Adipocyte (in vitro differentiated cells): ENCODE data around the gene NELL1.

ENCODE experiments used
- DNase-seq: peaks from one replicate; pipeline ENCODE4 v3.0.0-alpha.2; 2015; ENCODE audit warnings: low read depth
- H3K27me3 ChIP-seq: replicated peaks from 2 replicates; pipeline ENCODE4 v1.7.0; 2013; ENCODE audit warnings: mild to moderate bottlenecking, low read length, moderate library complexity; ENCODE audit not compliant: control insufficient read depth, insufficient read depth
- H3K36me3 ChIP-seq: 2 replicates; pipeline ENCODE4 v1.7.0; 2013; ENCODE audit warnings: low read length, mild to moderate bottlenecking, moderate library complexity; ENCODE audit not compliant: control insufficient read depth, insufficient read depth, severe bottlenecking
- H3K4me1 ChIP-seq: 2 replicates; pipeline ENCODE4 v1.7.0; 2013; ENCODE audit warnings: mild to moderate bottlenecking, low read length, moderate library complexity; ENCODE audit not compliant: control insufficient read depth, insufficient read depth
- H3K4me3 ChIP-seq: 2 replicates; pipeline ENCODE4 v1.7.0; 2013; ENCODE audit warnings: mild to moderate bottlenecking, low read length, moderate library complexity
- H3K9ac ChIP-seq: 2 replicates; pipeline ENCODE4 v1.7.0; 2013; ENCODE audit warnings: mild to moderate bottlenecking, low read length, moderate library complexity
- H3K9me3 ChIP-seq: 2 replicates; pipeline ENCODE4 v1.7.0; 2013; ENCODE audit warnings: mild to moderate bottlenecking, low read length, moderate library complexity; ENCODE audit not compliant: control insufficient read depth

The NELL1 gene

DNA sequence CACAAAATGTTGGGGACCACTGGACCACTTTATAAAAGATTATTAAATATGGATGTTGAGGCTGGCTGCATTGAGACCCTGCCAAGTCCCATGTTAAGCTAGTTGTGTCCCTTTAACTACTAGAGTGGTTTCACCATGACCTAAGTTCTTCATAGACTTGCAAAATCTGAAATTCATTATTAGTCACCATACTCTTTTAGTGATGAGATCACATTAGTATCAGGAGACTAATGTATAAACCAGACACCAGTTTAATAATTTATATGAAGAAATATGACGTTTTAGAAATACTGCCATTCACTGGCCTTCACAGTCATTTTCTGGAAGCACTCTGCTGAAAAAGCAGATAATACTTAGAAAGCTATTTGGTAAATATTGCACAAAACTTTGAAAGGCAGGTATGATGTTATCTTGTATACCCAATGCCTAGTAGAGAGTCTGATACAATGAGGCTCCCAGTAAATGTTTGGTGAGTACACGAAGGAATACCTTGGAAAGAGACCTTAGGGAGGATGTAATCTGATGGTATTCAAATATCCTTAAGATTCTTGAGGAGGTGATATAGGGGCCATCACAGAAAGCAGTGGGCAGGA, 795.3 kb downstream of the NELL1 start:
- no peak for DNase-seq
- no peaks in the 10 kb centered on the region for H3K4me1 ChIP-seq
- H3K27me3 ChIP-seq = no peaks in the 10 kb centered on the region
- H3K4me3 ChIP-seq = no peak overlapping the region
- no peak overlapping the region for H3K9ac ChIP-seq
- H3K9me3 ChIP-seq = no peaks in the 10 kb centered on the region
- no peaks in the 10 kb centered on the region for H3K36me3 ChIP-seq

DNA sequence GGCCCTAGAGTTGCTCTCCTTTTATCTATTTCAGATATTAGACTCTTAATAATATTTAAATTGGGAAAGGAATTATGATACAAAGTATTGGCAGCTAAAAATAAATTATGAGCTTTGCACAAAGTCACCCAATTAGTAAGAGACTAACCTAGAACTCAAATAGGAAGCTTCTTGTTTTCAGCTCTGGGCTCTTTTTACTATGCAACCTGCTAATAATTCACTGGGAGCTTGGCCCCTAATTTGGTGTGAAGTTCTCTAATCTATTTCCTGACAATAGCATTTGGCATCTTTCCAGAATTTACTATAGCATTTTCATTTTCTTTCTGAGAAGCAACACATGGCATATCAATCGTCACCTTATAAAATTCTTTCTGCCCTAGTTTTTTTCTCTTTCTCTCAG, 795.8 kb downstream of the NELL1 start:
- no peaks in the 10 kb centered on the region for H3K9me3 ChIP-seq
- H3K36me3 ChIP-seq = no peaks in the 10 kb centered on the region
- DNase-seq = no peak

DNA sequence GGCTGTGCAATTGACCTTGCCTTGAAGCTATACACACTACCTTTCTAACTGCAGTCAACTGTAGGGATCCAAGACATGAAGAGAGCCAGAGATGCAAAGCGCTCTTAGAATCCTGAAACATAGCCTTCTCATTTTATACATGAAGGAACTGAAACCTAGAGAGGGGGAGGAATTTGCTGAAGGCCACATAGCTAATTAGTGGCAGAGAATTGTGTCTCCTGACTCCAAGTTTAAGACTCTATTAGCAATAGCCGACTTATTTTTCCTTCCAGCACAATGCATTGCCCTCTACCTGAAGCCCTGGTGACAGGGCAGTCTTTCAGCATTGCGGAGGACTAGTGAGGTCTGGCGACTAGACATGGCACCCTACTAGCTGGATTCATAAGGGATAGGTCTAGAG, 796.5 kb downstream of the NELL1 start:
- no peak overlapping the region for H3K4me3 ChIP-seq
- H3K36me3 ChIP-seq = no peaks in the 10 kb centered on the region
- H3K4me1 ChIP-seq = no peaks in the 10 kb centered on the region
- no peaks in the 10 kb centered on the region for H3K9me3 ChIP-seq
- no peak overlapping the region for H3K9ac ChIP-seq
- no peak for DNase-seq
- no peaks in the 10 kb centered on the region for H3K27me3 ChIP-seq

More for the DNA sequence above, 795.8 kb downstream of the NELL1 start:
- Histone ChIP-seq H3K27me3 (no peaks in the 10 kb centered on the region), H3K9ac (no peak overlapping the region), H3K4me3 (no peak overlapping the region), H3K4me1 (no peaks in the 10 kb centered on the region)

DNA sequence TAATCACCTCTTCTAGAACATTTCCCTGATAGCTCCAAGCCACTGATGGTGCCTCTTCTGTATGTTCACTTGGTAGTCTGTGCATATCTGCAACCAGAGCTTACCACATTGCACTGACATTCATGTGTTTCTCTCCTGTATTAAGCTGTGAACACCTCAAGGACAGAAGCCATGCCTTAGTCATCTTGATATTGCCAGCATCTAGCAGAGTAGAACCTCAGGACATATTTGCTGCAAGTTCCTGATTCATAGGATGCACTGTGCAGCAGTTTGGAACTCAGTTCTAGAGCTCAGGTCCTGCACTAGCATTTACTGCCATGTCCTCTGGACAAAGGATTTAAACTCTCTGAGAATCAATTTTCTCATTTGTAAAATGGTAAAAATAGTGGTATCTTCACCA, 801.1 kb downstream of the NELL1 start:
- H3K9ac ChIP-seq = no peak overlapping the region
- H3K9me3 ChIP-seq = no peaks in the 10 kb centered on the region
- no peak for DNase-seq
- H3K4me1 ChIP-seq = no peaks in the 10 kb centered on the region
- no peaks in the 10 kb centered on the region for H3K36me3 ChIP-seq
- no peaks in the 10 kb centered on the region for H3K27me3 ChIP-seq
- no peak overlapping the region for H3K4me3 ChIP-seq

DNA sequence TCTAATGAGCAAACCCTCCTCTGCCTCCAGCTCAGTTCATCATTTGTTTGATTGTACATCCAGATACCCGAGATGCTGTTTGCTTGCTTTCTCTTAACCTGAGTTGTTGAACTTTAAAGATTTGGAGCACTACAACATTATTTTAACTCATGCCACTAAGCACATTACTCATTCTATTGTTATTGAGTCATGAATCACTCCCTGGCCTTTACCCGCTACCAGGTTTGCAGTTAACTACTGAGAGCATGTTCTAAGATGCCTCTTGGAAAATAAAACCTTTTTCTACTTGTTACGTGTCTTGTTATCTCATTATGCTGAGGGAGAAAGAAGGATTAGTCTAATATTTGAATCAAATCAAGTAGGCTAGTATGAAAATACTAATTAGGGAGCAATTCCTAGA, 802.9 kb downstream of the NELL1 start:
- H3K9ac ChIP-seq = no peak overlapping the region
- H3K4me1 ChIP-seq = no peaks in the 10 kb centered on the region
- DNase-seq = no peak
- no peak overlapping the region for H3K4me3 ChIP-seq
- H3K36me3 ChIP-seq = no peaks in the 10 kb centered on the region
- no peaks in the 10 kb centered on the region for H3K27me3 ChIP-seq
- no peaks in the 10 kb centered on the region for H3K9me3 ChIP-seq

DNA sequence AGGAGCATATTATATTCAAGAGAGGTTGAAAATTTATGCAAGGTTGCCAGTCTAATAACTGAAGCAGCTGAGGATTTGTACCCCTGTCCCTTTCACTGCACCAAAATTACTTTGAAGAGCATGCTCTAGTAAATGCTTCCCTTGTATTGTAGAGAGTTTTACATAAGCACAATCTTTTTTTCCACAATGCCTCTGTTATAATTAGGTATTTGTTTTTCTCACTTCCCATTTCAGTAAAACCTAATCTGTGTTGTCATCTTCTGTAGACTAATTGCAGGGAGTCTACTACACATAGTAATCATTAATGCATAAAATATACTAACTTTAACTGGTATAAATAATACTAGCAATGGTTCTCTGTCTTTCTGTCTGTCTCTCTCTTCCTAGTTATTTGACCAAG, 805.1 kb downstream of the NELL1 start:
- H3K4me3 ChIP-seq = no peak overlapping the region
- no peaks in the 10 kb centered on the region for H3K4me1 ChIP-seq
- no peaks in the 10 kb centered on the region for H3K36me3 ChIP-seq
- H3K9ac ChIP-seq = no peak overlapping the region
- DNase-seq = no peak
- no peaks in the 10 kb centered on the region for H3K9me3 ChIP-seq
- no peaks in the 10 kb centered on the region for H3K27me3 ChIP-seq

DNA sequence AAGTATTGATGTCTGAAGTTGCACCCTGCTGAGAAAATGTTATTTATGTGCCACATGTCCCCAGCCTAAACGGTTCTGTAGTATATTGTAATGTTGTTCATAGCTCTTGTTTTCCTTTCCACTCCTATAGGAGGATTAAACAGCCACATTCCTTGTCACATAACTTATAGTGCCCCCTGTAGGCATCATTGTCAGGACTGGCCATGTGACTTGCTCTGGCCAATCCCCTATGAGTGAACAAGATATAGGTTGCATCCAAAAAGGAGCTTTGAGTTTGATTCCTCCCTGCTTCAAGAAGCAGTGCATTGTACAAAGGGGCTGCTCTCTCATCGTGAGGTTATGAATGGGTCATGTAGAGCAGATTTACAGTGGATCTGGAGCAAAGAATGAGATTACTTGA, 805.9 kb downstream of the NELL1 start:
- H3K36me3 ChIP-seq = no peaks in the 10 kb centered on the region
- H3K4me1 ChIP-seq = no peaks in the 10 kb centered on the region
- no peaks in the 10 kb centered on the region for H3K27me3 ChIP-seq
- H3K9me3 ChIP-seq = no peaks in the 10 kb centered on the region
- no peak overlapping the region for H3K4me3 ChIP-seq
- no peak for DNase-seq
- H3K9ac ChIP-seq = no peak overlapping the region

DNA sequence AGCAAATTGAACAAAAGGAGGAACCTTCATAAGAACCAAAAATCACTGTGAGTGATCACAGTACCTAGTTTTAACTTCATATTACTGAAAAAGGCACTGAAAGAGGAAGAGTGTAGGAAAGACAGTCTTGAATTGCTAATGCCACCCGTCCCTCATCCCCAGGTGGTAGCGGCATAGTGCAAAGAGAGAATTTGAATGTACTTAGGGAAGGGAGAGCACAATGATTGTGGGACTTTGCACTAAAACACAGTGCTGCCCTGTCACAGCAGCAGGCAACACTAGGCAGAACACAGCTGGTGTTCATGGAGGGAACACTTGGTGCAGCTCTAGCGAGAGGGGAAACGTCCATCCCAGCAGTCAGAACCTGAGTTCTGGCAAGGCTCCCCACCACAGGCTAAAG, 807.2 kb downstream of the NELL1 start:
- peaks cover 3% of the 10 kb centered on the region for H3K27me3 ChIP-seq
- no peaks in the 10 kb centered on the region for H3K9me3 ChIP-seq
- no peak for DNase-seq
- no peaks in the 10 kb centered on the region for H3K36me3 ChIP-seq
- H3K9ac ChIP-seq = no peak overlapping the region
- no peaks in the 10 kb centered on the region for H3K4me1 ChIP-seq
- no peak overlapping the region for H3K4me3 ChIP-seq

DNA sequence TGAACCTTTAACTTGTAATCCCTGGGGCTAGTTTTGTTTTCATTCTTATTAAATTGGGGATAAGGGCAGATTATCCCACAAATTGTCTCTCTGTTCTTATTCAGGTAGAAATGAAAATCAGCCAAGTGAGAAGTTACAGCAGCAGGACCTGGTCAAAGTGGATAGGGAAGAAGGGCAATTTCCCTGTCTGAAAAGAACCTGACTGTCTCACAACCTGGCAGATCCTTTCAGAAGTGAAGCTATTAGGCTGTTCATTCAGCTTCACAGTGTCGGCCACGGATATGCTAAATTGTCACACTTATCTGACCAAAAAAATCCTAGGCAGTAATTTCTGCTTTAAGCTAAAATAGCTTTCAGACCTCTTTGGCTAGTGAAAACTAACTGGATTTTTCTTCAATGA, 810.9 kb downstream of the NELL1 start:
- Histone ChIP-seq H3K4me1 (no peaks in the 10 kb centered on the region), H3K4me3 (no peak overlapping the region), H3K9me3 (no peaks in the 10 kb centered on the region), H3K36me3 (no peaks in the 10 kb centered on the region), H3K27me3 (peaks cover 3% of the 10 kb centered on the region), H3K9ac (no peak overlapping the region)
- DNase-seq = no peak

DNA sequence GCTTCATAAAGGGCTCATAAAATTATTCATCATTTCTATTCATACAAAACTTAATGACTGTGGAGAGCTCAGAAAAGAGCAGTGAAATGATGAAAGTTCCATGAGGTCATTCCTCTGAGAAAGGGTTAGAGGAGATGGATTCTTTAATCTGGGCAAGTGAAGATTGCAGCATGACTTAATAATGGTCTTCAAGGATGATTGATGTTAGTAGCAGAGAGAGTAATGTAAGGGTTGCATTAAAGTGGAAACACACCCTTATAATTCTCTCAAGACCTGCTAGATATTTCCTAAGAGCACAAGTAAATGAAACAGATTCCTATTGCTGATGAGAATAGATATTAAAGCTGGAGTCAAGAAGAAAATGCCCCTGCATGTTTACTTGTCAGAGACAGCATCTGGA, 811.9 kb downstream of the NELL1 start:
- Histone ChIP-seq H3K36me3 (no peaks in the 10 kb centered on the region), H3K4me3 (no peak overlapping the region)
- no peak for DNase-seq

DNA sequence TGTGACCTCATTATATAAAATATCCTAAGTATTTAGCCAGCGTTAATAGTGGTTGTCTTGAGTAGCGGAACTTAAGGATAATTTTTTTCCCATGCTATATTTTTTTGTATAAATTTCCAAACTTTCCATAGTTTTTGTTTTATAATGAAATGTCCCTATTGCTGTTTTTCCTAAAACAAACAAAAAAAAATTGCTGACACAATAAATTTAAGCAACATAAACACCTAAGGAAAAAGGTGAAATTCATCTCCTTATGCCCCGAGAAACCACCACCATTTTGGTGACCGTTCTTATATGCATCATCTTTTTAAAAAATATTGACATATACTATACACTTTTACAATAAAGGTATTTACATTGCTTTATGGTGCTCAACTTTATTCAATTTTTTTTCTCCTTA, 814.7 kb downstream of the NELL1 start:
- H3K9me3 ChIP-seq = no peaks in the 10 kb centered on the region
- no peak overlapping the region for H3K4me3 ChIP-seq
- no peaks in the 10 kb centered on the region for H3K4me1 ChIP-seq
- H3K27me3 ChIP-seq = peaks cover 3% of the 10 kb centered on the region
- no peak for DNase-seq
- H3K9ac ChIP-seq = no peak overlapping the region
- no peaks in the 10 kb centered on the region for H3K36me3 ChIP-seq

More for the DNA sequence above, 811.9 kb downstream of the NELL1 start:
- Histone ChIP-seq H3K9me3 (no peaks in the 10 kb centered on the region), H3K9ac (no peak overlapping the region), H3K27me3 (peaks cover 3% of the 10 kb centered on the region), H3K4me1 (no peaks in the 10 kb centered on the region)

DNA sequence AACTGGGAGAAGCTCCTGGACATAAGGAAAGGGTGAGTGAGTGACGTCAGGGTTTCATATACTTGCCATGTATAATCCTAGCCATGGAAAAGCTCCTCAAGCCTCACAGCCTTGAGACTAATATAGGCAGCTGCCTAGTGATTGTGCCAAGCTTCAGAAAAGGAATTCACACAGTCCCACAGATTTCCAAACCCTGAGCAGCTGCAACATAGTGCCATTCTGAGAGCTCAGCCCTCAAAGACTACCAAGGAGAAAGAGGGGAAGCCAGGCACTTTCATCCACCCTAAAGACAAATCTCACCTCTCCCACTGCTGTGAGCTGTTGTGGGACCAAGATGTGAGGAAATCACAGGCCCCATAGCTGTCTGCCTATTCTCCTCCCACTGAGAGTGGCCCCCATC, 815.6 kb downstream of the NELL1 start:
- H3K9me3 ChIP-seq = no peaks in the 10 kb centered on the region
- no peak overlapping the region for H3K4me3 ChIP-seq
- H3K27me3 ChIP-seq = peaks cover 3% of the 10 kb centered on the region
- no peak for DNase-seq
- H3K4me1 ChIP-seq = no peaks in the 10 kb centered on the region
- H3K36me3 ChIP-seq = no peaks in the 10 kb centered on the region
- no peak overlapping the region for H3K9ac ChIP-seq
